SK-N-SH treated with all-trans-retinoic acid at 6 μM for 48 hours (cell line): ENCODE measurements around the gene MT4.

Experiments
- ATAC-seq: fragments of 200-7000 bp; cut with Tn5 transposase; 3 replicates; pipeline ENCODE4 v1.9.1; 2020; ENCODE audit warnings: mild to moderate bottlenecking, moderate library complexity
- ARNTL ChIP-seq: fragments of 450-650 bp; formaldehyde crosslinking; IDR thresholded peaks from 2 replicates; pipeline ENCODE4 v1.5.0; 2020; ENCODE audit warnings: low read depth, mild to moderate bottlenecking, moderate library complexity, borderline replicate concordance
- BACH2 ChIP-seq: fragments of 250-450 bp; sonication (Bioruptor Pico); IDR thresholded peaks from 2 replicates; pipeline ENCODE4 v1.9.0; 2021; ENCODE audit warnings: mild to moderate bottlenecking, borderline replicate concordance
- CREB5 ChIP-seq: fragments of 250-450 bp; sonication (Bioruptor Pico); IDR thresholded peaks from 2 replicates; pipeline ENCODE4 v1.5.1; 2020; ENCODE audit warnings: low read depth, mild to moderate bottlenecking, moderate library complexity
- ESRRG ChIP-seq: fragments of 250-450 bp; sonication (Bioruptor Pico); IDR thresholded peaks from 2 replicates; pipeline ENCODE4 v1.6.1; 2021; ENCODE audit warnings: mild to moderate bottlenecking
- ISL1 ChIP-seq: fragments of 250-450 bp; sonication (Bioruptor Pico); IDR thresholded peaks from 2 replicates; pipeline ENCODE4 v2.1.2; 2022; ENCODE audit warnings: mild to moderate bottlenecking, moderate library complexity
- OSR1 ChIP-seq: fragments of 250-450 bp; sonication (Bioruptor Pico); IDR thresholded peaks from 2 replicates; pipeline ENCODE4 v1.8.0; 2022; ENCODE audit warnings: moderate library complexity, mild to moderate bottlenecking, inconsistent platforms
- PATZ1 ChIP-seq: fragments of 250-450 bp; sonication (Bioruptor Pico); IDR thresholded peaks from 2 replicates; pipeline ENCODE4 v1.8.0; 2020; ENCODE audit warnings: mild to moderate bottlenecking, moderate library complexity, borderline replicate concordance
- PPARA ChIP-seq: fragments of 250-450 bp; sonication (Bioruptor Pico); IDR thresholded peaks from 2 replicates; pipeline ENCODE4 v1.5.0; 2020; ENCODE audit warnings: mild to moderate bottlenecking, borderline replicate concordance
- RARB ChIP-seq: fragments of 250-450 bp; sonication (Bioruptor Pico); IDR thresholded peaks from 2 replicates; pipeline ENCODE4 v1.8.0; 2021; ENCODE audit warnings: mild to moderate bottlenecking, moderate library complexity
- SNAI2 ChIP-seq: fragments of 250-450 bp; sonication (Bioruptor Pico); IDR thresholded peaks from 2 replicates; pipeline ENCODE4 v1.5.0; 2020; ENCODE audit warnings: mild to moderate bottlenecking, moderate library complexity
- TCF4 ChIP-seq: fragments of 250-450 bp; sonication (Bioruptor Pico); IDR thresholded peaks from 2 replicates; pipeline ENCODE4 v1.8.0; 2021; ENCODE audit warnings: mild to moderate bottlenecking, moderate library complexity, borderline replicate concordance
- TOX ChIP-seq: fragments of 250-450 bp; sonication (Bioruptor Pico); IDR thresholded peaks from 2 replicates; pipeline ENCODE4 v1.8.0; 2021; ENCODE audit warnings: mild to moderate bottlenecking, moderate library complexity, borderline replicate concordance
- ZC3H10 ChIP-seq: fragments of 250-450 bp; sonication (Bioruptor Pico); IDR thresholded peaks from 2 replicates; pipeline ENCODE4 v1.5.1; 2021; ENCODE audit warnings: mild to moderate bottlenecking, moderate library complexity
- ZFP3 ChIP-seq: fragments of 250-450 bp; sonication (Bioruptor Pico); IDR thresholded peaks from 2 replicates; pipeline ENCODE4 v1.5.0; 2020; ENCODE audit warnings: mild to moderate bottlenecking, moderate library complexity
- ZFP30 ChIP-seq: fragments of 450-650 bp; formaldehyde crosslinking; IDR thresholded peaks from 2 replicates; pipeline ENCODE4 v1.5.0; 2022; ENCODE audit warnings: mild to moderate bottlenecking, moderate library complexity
- ZNF565 ChIP-seq: fragments of 450-650 bp; formaldehyde crosslinking; conservative IDR thresholded peaks from 2 replicates; pipeline ENCODE4 v1.5.0; 2020; ENCODE audit warnings: low read depth, mild to moderate bottlenecking, moderate library complexity
- ZNF70 ChIP-seq: fragments of 450-650 bp; formaldehyde crosslinking; IDR thresholded peaks from 2 replicates; pipeline ENCODE4 v1.5.0; 2020; ENCODE audit warnings: mild to moderate bottlenecking, moderate library complexity
- ZNF8 ChIP-seq: fragments of 450-650 bp; formaldehyde crosslinking; IDR thresholded peaks from 2 replicates; pipeline ENCODE4 v1.5.0; 2020; ENCODE audit warnings: mild to moderate bottlenecking, moderate library complexity
- TF ChIP-seq, protein P1 (sequence below): fragments of 250-450 bp; sonication (Bioruptor Pico); IDR thresholded peaks from 2 replicates; pipeline ENCODE4 v1.8.0; 2021; ENCODE audit warnings: low read depth, mild to moderate bottlenecking, moderate library complexity, borderline replicate concordance
- TF ChIP-seq, protein P2 (sequence below): fragments of 250-450 bp; sonication (Bioruptor Pico); IDR thresholded peaks from 2 replicates; pipeline ENCODE4 v1.5.0; 2020; ENCODE audit warnings: mild to moderate bottlenecking, moderate library complexity
- TF ChIP-seq, protein P3 (sequence below): fragments of 250-450 bp; sonication (Bioruptor Pico); IDR thresholded peaks from 2 replicates; pipeline ENCODE4 v1.5.1; 2021; ENCODE audit warnings: mild to moderate bottlenecking, moderate library complexity

Gene MT4

GRCh38 chr16:56574625-56575024 lies 9.8 kb downstream of the MT4 start:
- TF ChIP-seq TOX (no peak), ZFP30 (CRISPR knock-in tag) (no peak), ZNF70 (CRISPR knock-in tag) (no peak), TCF4 (no peak), ISL1 (CRISPR knock-in tag) (no peak), PATZ1 (CRISPR knock-in tag) (no peak), ESRRG (CRISPR knock-in tag) (no peak), ZFP3 (CRISPR knock-in tag) (no peak), PPARA (CRISPR knock-in tag) (no peak), CREB5 (CRISPR knock-in tag) (no peak), SNAI2 (CRISPR knock-in tag) (no peak), ZNF565 (CRISPR knock-in tag) (no peak), BACH2 (CRISPR knock-in tag) (no peak), ARNTL (CRISPR knock-in tag) (no peak), RARB (no peak)
- TF ChIP-seq, protein P1, sequence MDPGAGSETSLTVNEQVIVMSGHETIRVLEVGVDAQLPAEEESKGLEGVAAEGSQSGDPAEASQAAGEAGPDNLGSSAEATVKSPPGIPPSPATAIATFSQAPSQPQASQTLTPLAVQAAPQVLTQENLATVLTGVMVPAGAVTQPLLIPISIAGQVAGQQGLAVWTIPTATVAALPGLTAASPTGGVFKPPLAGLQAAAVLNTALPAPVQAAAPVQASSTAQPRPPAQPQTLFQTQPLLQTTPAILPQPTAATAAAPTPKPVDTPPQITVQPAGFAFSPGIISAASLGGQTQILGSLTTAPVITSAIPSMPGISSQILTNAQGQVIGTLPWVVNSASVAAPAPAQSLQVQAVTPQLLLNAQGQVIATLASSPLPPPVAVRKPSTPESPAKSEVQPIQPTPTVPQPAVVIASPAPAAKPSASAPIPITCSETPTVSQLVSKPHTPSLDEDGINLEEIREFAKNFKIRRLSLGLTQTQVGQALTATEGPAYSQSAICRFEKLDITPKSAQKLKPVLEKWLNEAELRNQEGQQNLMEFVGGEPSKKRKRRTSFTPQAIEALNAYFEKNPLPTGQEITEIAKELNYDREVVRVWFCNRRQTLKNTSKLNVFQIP (CRISPR knock-in tag) = no peak
- TF ChIP-seq, protein P2, sequence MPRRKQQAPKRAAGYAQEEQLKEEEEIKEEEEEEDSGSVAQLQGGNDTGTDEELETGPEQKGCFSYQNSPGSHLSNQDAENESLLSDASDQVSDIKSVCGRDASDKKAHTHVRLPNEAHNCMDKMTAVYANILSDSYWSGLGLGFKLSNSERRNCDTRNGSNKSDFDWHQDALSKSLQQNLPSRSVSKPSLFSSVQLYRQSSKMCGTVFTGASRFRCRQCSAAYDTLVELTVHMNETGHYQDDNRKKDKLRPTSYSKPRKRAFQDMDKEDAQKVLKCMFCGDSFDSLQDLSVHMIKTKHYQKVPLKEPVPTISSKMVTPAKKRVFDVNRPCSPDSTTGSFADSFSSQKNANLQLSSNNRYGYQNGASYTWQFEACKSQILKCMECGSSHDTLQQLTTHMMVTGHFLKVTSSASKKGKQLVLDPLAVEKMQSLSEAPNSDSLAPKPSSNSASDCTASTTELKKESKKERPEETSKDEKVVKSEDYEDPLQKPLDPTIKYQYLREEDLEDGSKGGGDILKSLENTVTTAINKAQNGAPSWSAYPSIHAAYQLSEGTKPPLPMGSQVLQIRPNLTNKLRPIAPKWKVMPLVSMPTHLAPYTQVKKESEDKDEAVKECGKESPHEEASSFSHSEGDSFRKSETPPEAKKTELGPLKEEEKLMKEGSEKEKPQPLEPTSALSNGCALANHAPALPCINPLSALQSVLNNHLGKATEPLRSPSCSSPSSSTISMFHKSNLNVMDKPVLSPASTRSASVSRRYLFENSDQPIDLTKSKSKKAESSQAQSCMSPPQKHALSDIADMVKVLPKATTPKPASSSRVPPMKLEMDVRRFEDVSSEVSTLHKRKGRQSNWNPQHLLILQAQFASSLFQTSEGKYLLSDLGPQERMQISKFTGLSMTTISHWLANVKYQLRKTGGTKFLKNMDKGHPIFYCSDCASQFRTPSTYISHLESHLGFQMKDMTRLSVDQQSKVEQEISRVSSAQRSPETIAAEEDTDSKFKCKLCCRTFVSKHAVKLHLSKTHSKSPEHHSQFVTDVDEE (CRISPR knock-in tag) = no peak
- TF ChIP-seq, protein P3, sequence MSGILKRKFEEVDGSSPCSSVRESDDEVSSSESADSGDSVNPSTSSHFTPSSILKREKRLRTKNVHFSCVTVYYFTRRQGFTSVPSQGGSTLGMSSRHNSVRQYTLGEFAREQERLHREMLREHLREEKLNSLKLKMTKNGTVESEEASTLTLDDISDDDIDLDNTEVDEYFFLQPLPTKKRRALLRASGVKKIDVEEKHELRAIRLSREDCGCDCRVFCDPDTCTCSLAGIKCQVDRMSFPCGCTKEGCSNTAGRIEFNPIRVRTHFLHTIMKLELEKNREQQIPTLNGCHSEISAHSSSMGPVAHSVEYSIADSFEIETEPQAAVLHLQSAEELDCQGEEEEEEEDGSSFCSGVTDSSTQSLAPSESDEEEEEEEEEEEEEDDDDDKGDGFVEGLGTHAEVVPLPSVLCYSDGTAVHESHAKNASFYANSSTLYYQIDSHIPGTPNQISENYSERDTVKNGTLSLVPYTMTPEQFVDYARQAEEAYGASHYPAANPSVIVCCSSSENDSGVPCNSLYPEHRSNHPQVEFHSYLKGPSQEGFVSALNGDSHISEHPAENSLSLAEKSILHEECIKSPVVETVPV (CRISPR knock-in tag) = no peak
- ATAC-seq = no peak

GRCh38 chr16:56576585-56577299 lies 11.9 kb downstream of the MT4 start:
- peak; percentile 89 for ATAC-seq
- no peak for TF ChIP-seq ZNF70 (CRISPR knock-in tag)

DNA sequence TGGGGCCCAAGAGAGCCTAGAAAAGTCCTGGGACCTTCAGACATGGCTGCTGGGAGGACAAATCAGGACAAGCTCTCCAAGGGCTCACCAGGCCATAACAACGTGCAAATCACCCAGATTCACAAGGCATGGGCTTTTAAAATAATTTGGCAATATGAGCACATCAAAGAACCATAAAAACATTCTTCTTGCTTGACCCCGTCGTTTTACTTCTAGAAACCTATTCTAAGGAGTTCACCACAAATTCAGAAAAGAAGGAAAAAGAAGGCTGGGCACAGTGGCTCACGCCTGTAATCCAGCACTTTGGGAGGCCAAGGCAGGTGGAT lies 12.4 kb downstream of the MT4 start:
- no peak for ATAC-seq
- TF ChIP-seq ZNF565 (CRISPR knock-in tag) = no peak
- TF ChIP-seq, protein P2 (CRISPR knock-in tag) = no peak
- no peak for TF ChIP-seq OSR1 (CRISPR knock-in tag)
- no peak for TF ChIP-seq ZNF70 (CRISPR knock-in tag)
- TF ChIP-seq CREB5 (CRISPR knock-in tag) = no peak
- TF ChIP-seq TCF4 = no peak
- no peak for TF ChIP-seq ZNF8 (CRISPR knock-in tag)
- TF ChIP-seq ZC3H10 (CRISPR knock-in tag) = no peak
- no peak for TF ChIP-seq ESRRG (CRISPR knock-in tag)
- no peak for TF ChIP-seq RARB
- TF ChIP-seq, protein P1 (CRISPR knock-in tag) = no peak
- TF ChIP-seq ZFP30 (CRISPR knock-in tag) = no peak
- no peak for TF ChIP-seq SNAI2 (CRISPR knock-in tag)
